Measurements from ENCODE around the gene HTR3B. TPM values are rescaled to one million over a fixed set of nuclear protein-coding genes. Genes with fewer than 3 reads are reported as not detected.

The HTR3B gene
- polyA plus RNA-seq, 1 donor from 2014 or later: not detected

- H3K79me2 ChIP-seq (replicated peaks; ENCODE audit: insufficient read depth, low read length): no peaks in the 10 kb centered on the region
- no peaks in the 10 kb centered on the region for H3F3A ChIP-seq (ENCODE audit: insufficient read depth, low read length, poor library complexity, severe bottlenecking)
- H3K36me3 ChIP-seq (ENCODE audit: insufficient read depth, low read length): no peaks in the 10 kb centered on the region
- no peak overlapping the region for H3K4me3 ChIP-seq (ENCODE audit: low read length)
- H3K4me2 ChIP-seq (ENCODE audit: low read length): no peak overlapping the region
- no peak overlapping the region for H3K9ac ChIP-seq (ENCODE audit: low read length)
- H3K27ac ChIP-seq (ENCODE audit: low read length): no peak overlapping the region
- no peak overlapping the region for H2AFZ ChIP-seq (ENCODE audit: low read depth, low read length)
- no peaks in the 10 kb centered on the region for H4K20me1 ChIP-seq (ENCODE audit: insufficient read depth)
- no peaks in the 10 kb centered on the region for H3K9me3 ChIP-seq (ENCODE audit: low read length)
- H3K27me3 ChIP-seq (ENCODE audit: insufficient read depth, low read depth, low read length): no peaks in the 10 kb centered on the region
- no peak for TF ChIP-seq EZH2 (IDR thresholded peaks at IDR 0.05; ENCODE audit: borderline replicate concordance, insufficient read depth, low read length, poor library complexity, severe bottlenecking)
- TF ChIP-seq SMC3 (conservative IDR thresholded peaks at IDR 0.05; ENCODE audit: poor library complexity): no peak
- no peak for TF ChIP-seq REST (IDR thresholded peaks at IDR 0.05; ENCODE audit: borderline replicate concordance)
- TF ChIP-seq CTCF (IDR thresholded peaks at IDR 0.05; ENCODE audit: poor library complexity, severe bottlenecking): no peak
- no peaks in the 10 kb centered on the region for H3K9me2 ChIP-seq (ENCODE audit: insufficient read depth, low read length)
These were observed 31.3 kb downstream of the HTR3B start for GRCh38 chr11:113935858-113936257.

GRCh38 chr11:113937918-113938317 lies 33.3 kb downstream of the HTR3B start:
- H4K20me1 ChIP-seq (ENCODE audit: insufficient read depth): no peaks in the 10 kb centered on the region
- no peaks in the 10 kb centered on the region for H3K27me3 ChIP-seq (ENCODE audit: insufficient read depth, low read depth, low read length)
- no peaks in the 10 kb centered on the region for H3F3A ChIP-seq (ENCODE audit: insufficient read depth, low read length, poor library complexity, severe bottlenecking)
- H3K9ac ChIP-seq (ENCODE audit: low read length): no peak overlapping the region
- H3K27ac ChIP-seq (ENCODE audit: low read length): no peak overlapping the region
- H3K9me2 ChIP-seq (ENCODE audit: insufficient read depth, low read length): no peaks in the 10 kb centered on the region
- H3K4me3 ChIP-seq (ENCODE audit: low read length): no peak overlapping the region
- H3K36me3 ChIP-seq (ENCODE audit: insufficient read depth, low read length): no peaks in the 10 kb centered on the region
- no peak overlapping the region for H3K4me2 ChIP-seq (ENCODE audit: low read length)
- H3K9me3 ChIP-seq (ENCODE audit: low read length): no peaks in the 10 kb centered on the region
- TF ChIP-seq REST (IDR thresholded peaks at IDR 0.05; ENCODE audit: borderline replicate concordance) (no peak), EZH2 (IDR thresholded peaks at IDR 0.05; ENCODE audit: borderline replicate concordance, insufficient read depth, low read length, poor library complexity, severe bottlenecking) (no peak), CTCF (IDR thresholded peaks at IDR 0.05; ENCODE audit: poor library complexity, severe bottlenecking) (no peak), RAD21 (conservative IDR thresholded peaks at IDR 0.05) (no peak), POLR2AphosphoS5 (IDR thresholded peaks at IDR 0.05) (no peak), EP300 (conservative IDR thresholded peaks at IDR 0.05; ENCODE audit: poor library complexity, severe bottlenecking) (no peak), MXI1 (conservative IDR thresholded peaks at IDR 0.05; ENCODE audit: poor library complexity, severe bottlenecking) (no peak), SMC3 (conservative IDR thresholded peaks at IDR 0.05; ENCODE audit: poor library complexity) (no peak), TAF1 (IDR thresholded peaks at IDR 0.05; ENCODE audit: low read depth) (no peak)
- H3K79me2 ChIP-seq (replicated peaks; ENCODE audit: insufficient read depth, low read length): no peaks in the 10 kb centered on the region
- no peak overlapping the region for H2AFZ ChIP-seq (ENCODE audit: low read depth, low read length)

All from neural cell (in vitro differentiated cells).